ENCODE results near the gene TMEM164.

TMEM164 gene

DNA sequence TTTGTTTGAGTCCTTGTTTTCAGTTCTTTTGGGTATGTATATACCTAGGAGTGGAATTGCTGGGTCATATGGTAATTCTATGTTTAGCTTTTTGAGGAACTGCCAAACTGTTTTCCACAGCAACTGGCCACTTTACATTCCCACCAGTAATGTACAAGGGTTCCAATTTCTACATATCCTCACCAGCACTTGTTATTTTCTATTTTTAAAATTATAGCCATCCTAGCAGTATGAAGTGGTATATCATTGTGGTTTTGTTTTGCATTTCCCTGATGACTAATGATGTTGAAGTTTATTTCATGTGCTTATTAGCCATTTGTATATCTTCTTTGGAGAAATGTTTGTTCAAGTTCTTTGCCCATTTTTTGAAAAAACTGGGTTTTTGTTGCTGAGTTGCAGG is 39.6 kb downstream of the TMEM164 start:
- no peak for DNase-seq

DNA sequence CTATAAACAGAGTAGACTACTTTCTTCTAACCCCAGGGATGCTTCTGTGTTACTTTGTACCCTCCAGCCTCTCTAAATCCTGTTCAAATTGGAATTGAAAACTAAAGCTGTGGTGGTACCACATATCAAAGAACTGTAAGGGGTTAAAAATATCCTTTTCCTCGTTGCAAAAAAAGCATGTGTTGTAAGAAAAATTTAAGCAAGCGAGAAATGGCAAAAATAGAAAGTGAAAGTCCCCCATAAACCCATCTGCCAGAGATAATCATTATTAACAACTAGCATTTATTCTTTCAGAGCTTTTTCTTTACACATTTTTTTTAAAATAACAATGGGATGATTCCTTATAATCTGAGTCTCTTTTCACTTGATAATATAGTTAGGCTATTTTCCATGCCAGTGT is 40.6 kb downstream of the TMEM164 start:
- DNase-seq = no peak

DNA sequence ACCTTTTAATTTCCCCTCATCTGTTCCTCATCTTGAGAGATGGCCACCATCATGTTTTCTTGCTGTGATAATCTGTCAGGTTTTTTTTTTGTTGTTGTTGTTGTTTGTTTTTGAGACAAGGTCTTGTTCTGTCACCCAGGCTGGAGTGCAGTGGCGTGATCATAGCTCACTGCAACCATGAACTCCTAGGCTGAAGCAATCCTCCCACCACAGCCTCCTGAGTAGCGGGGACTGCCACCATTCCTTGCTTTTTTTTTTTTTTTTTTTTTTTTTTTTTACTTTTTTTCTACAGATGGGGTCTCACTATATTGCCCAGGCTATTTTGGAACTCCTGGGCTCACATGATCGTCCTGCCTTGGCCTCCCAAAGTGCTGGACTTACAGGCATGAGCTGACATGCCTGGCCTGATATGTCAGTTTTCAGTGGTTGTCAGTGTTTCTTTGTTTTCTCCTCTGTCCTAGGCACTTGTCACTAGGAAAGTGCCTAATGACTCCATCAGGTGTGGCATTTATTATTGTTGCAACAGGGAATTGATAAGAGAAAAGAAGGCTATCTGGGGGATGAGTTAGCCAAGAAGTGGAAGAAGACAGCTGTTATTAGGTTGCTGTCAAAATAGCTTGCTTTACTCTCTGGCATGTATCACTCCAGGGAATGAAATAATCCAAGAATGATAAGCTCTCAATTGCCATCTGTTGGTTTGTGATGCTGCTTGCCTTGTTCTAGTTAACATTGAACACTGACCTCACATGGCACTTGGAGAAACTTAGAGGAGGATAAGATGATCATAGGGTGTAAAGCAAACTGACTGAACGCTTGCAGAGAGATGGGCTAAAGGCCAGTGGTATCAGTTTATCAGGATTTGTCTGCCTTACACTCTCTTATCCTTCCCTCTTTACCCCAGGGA is 41.7 kb downstream of the TMEM164 start:
- DNase-seq = no peak

DNA sequence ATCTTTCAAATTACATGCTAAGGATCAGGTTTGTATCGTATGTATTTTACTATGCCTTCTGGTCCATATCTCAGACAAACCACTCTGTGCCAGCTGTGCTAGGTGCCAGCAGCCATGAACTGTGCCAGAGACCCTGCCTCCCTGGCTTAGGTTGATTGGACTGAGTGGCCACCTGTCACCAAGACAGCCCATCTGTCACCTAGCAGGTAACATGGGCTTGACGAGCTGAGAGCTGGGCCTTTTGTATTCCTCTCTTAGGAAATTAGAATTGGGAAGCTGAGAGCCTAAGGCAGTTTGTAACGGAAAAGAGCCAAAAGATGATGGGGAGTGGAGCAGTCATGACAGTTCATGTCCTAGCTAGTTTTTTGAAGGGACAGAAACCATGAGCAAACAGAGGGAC is 42.5 kb downstream of the TMEM164 start:
- no peak for DNase-seq

DNA sequence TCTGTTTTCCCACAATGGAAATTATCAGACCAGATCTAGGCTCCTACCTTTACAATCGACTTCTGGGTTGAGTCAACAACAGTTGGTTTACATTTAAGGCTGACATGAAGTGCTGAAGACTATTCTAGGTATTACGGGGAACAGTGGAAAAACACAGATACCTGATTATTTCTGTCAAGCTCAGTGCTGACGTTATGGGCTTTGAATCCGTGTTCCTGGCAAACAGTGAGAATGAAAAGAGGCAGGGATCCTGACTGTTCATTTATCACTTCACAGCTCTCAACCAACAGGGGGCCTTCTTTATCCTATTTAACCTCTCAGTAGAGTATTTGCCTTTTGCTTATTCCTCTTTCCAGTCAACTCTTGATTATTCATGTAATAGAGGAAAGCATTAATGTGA is 43.1 kb downstream of the TMEM164 start:
- DNase-seq = no peak

DNA sequence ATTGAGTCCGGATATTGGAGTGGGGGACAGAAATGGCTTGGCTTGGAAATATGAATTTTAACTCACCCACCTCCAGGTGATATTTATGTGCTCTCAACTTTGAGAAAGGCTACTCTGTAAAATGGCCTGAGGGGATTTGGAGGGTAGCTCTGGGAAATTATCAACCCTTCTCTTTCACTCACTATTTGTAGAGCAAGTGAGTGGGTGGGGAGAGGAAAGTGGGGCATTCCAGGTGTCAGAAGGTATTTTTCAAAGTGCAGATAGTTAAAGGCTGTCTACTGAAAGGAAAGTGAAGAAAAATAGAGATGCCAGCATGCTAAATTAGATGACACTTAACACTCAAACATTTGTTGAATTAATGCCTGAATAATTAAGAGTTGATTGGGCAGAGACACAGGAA is 44.1 kb downstream of the TMEM164 start:
- DNase-seq = no peak

DNA sequence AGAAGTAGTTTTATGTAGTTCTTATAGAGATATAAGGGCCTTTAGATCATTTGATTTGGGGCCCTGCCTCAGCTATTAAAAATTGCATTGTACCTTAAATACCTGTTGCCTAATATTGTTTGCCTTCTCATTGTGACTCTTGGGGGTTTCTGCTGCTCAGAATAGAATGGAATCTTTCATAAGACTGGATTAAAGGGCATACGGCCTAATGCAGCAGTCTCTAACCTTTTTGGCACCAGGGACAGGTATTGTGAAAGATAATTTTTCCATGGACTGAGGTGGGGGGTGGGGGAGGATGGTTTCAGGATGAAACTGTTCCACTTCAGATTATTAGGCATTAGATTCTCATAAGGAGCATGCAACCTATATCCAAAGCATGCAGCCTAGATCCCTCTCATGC is 46.2 kb downstream of the TMEM164 start:
- no peak for DNase-seq

DNA sequence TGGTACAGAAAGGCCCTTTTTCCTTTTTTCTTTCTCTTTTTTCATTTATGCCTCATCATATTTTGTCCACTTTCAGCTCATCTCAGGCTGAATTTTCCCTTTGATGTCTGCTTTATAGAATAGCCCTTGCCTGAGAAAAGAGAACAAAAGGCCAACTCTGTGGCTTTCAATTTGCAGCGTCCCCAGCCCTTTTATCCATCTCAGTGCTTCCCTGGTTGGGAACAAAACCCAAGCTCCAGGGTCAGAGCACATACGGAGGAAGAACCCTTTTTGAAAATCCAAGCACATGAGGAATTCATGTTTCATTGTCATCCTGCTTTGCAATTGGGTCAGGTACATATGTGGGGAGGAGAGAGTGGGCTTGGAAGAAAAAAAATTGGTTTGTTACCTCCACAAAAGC is 47.5 kb downstream of the TMEM164 start:
- no peak for DNase-seq

DNA sequence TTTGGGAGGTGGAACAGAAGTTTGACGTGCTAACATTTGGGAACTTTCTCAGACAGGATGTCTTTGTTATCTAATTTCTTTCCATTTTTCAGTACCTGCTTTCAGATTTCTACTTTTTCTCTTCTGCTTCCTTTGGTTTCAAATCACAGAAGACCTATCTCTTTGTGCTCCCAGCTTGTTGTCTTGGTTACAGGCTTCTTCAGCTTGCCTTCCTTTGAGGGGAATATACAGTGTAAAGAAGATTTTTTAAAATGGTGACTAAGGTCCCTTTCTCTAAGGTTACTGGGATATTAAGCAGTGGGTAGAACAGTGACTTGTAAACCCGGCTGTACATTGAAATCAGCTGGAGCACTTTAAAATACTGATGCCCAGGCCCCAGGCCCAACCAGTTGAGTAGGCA is 48.0 kb downstream of the TMEM164 start:
- DNase-seq = no peak

DNA sequence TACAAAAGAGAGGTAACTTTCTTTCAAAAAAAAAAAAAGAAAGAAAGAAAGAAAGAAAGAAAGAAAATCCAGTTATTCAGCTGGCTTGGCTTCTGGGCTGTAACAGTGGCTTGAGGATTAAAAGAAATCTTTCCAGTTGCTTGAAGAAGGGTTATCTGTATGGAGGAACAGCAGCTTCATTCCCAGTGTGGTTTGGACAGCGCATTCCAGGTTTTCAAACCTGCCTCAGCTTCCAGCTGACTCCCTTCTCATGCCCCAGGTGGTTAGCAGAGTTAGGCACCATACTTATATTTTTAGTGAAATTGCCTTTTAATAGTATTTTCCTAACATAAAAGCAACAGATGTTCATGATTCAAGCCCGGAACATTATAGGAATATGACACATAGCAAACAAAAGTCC is 48.6 kb downstream of the TMEM164 start:
- DNase-seq = no peak

DNA sequence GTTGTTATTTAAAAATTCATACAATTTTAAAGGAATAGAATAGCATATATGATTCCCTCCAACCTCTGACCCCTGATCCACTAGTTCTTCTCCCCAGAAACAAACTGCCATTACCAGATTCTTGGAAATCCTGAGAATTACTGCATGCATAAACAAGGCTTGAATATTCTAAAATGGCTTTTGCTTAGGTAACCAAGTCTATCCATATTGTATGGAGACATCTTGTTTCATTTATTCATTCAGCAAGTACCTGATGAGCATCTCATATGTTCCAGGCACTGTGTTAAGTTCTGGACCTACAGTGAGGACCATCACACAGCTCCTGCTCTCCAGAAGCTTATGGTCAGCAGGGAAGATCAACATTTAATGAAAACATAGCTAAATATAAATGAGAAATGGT is 49.4 kb downstream of the TMEM164 start:
- DNase-seq = no peak

DNA sequence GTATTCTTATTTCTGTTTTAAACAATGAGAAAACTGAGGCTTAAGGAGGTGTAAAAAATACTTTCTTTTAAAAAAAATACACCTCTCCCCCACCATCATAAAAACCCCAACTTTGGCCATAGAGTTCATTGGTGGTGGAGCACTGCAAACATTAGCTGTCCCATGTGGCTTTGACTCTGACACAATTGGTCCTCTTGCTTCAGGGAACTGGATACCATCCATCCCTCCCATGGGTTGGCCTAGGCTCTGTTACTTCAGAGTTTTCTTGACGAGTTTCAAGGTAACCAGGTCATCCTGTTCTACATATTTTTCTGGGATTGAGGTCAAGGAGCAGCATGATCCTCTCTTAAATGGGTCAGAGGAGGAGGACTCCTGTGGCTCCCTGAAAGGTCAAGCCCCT is 50.5 kb downstream of the TMEM164 start:
- DNase-seq = no peak

DNA sequence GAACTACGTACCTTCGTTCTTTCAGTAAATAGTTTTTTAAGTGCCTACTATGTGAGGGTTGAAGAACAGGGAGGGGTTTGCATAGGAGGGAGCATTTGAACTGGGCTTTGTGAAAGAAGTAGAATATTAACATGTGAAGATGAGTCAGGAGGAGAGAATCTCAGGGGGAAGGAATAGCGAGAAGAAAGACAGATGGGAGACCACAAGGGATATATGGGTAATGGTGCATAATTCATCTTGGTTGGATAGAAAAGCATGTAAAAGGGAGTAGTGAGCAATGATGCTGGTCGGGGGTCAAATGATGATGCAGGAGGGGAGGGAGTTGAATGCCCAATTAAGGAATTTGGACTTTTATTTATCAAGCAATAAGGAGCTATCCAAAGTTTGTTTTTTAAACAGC is 52.7 kb downstream of the TMEM164 start:
- DNase-seq = no peak

DNA sequence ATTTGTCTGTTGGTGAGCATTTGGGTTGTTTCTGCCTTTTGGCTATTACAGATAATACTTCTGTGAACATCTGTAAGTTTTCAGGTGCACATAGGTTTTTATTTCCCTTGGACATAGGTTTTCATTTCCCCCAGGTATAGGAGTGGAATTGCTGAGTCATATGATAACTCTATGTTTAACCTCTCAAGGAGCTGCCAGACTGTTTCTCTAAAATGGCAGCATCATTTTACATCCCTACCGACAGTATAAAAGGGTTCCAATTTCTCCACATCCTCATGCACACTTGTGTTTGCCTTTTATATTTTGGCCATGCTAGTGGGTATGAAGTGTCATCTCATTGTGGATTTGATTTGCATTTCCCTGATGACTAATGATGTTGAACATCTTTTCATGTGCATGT is 53.5 kb downstream of the TMEM164 start:
- no peak for DNase-seq

DNA sequence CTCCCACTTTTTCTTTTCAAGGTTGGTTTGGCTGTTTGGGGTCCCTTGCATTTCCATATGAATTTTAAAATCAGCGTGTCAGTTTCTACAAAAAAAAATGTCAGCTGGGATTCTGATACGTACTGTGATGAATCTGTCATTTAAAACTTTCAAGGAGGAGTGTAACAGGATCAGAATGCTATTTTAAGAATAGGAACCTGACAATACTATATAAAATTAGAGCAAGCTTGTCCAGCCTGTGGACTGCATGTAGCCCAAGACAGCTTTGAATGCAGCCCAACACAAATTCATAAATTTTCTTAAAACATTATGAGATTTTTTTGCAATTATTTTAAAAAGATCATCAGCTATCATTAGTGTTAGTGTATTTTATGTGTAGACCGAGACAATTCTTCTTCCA is 56.5 kb downstream of the TMEM164 start:
- no peak for DNase-seq

DNA sequence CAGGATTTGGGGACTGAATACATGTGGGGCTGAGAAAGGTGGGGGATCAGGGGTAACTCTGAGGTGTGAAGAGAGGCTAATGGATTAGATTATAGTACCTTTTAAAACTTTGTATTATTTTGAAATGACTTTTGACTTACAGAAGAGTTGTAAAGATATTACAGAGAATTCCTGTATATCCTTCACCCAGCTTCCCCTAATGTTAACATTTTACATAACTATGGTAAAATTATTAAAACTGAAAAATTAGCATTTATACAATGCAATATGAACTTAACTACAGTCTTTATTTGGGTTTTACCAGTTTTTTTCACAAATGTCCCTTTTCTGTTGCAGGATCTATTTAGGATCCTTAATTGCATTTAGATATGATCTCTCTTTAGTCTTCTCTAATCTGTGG is 57.4 kb downstream of the TMEM164 start:
- DNase-seq = no peak

DNA sequence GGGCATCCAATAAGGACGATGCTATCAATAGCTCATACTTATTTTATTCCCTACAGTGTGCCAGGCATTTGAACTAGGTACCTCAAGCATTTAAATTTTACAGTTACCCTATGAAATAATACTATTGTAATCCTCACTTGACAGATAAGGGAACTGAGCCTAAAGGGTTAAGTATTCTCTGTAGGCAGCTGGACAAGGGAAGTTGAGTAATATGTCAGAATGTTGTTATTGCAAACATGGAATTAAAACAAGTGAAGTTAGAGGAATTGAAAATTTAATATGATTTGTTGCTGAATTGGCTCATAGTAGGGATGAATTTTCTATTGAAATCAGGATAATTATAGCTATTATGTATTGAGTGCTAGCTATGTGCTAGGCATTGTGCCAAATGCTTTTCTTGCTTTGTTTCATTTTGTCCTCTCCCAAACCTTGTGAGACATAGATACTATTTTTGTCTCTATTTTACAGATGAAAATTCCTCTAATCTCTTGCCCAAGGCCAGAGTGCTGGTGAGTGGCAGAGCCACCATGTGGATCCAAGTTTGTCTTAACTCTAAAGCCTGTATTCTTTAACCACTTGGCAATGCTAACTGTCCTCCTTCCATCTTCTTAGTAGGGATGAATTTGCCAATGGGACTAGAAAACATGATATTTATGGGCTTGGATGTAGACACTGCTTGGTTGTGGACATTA is 58.1 kb downstream of the TMEM164 start:
- DNase-seq = no peak

DNA sequence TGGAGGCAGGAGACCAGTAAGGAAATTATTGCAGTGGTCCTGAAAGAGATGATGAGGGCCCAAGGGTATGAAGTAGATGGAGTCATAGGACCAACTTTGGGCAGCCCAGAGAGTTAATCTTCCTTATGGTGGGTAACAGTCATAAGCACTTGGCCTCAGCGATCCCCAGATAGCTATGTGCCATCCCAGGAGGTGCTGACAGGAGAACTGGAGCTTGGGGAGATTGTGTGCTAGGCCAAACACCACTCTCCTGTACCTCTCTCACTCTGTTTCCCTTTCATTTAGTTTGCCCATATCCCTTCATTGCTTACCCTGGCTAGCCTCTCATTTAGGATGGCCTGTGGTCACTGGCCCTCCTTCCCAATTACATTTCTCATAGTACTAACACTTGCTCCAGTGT is 60.0 kb downstream of the TMEM164 start:
- no peak for DNase-seq

DNA sequence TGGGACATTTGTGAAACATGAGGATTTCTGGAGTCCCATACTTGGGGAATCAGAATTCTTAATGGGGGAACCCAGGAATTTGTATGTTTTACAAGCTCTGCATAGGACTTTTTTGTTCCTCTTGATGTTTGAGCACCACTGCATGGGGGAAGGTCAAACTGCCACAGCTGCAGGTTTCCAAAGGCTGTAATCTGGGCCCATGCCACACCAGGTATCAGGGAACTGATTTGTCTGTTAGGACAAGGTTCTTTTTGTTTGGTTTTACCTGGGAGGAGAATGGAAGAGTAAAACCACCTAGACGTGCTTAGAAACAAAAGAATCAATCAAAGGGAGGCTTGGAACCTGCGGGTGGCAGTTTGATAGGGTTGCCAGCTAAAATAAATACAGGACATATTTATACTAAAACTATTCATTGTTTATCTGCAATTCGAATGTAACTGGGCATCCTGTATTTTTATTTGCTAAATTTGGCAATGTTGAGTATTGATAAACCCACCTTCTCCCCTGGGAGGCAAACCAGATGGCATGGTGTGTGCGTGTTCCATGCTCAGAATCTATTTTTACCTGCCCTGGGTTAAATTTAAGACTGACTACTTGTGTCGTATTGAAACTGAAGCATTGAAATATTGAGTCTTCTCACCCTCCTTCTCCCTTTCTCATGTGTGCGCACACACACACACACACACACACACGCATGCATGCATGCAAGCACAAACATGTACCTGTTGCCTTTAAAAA is 63.7 kb downstream of the TMEM164 start:
- no peak for DNase-seq

DNA sequence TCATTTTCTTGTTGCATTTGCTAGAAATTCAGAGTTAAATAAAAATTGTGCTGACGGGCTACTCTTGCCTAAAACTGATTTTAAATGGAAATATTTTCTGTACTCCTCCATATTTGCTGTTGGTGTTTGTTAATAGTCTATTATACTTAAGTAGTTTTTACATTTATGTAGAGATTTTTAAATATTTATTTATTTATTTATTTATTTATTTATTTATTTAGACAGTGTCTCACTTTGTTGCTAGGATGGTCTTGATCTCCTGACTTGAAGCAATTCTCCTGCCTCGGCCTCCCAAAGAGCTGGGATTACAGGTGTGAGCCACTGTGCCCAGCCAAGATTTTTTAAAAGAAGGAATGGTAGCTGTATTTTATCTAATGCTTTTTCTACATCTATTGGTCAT is 68.1 kb downstream of the TMEM164 start:
- no peak for DNase-seq

DNA sequence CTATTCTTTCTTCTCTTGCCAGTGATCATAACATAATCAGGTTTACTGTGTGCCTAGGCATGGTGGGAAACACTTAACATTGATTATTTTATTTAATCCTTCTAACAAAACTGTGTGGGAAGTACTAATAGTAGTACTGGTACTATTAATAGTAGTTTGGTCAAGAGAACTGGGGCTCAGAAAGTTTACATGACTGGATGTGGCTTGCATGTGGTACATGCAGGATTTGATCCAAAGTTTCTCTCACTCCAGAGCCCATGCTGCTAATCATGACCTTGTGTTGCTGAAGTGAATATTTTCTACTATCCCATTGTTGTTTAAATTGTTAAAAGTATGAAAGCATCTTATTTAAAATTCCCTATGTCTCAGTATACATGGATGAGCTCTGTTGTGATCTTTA is 78.4 kb downstream of the TMEM164 start:
- DNase-seq = no peak

DNA sequence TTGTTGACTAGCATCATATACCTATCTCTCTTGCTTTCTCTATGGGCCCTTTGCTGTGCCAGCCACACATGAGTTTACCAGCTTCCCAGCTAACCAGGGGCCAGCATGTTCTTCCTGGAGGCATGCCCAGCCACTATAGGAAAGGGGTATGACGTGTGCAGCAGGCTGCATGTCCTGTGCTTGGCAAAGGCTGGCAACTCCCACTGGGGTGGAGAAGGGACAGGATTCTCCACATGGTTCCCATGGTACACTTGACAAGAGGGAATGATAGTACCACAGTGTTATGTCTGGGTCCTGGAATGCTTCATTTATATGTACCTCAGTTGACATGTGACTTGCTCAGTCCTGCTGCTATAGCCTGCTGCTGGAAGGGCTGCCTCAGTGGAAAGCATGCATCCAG is 78.8 kb downstream of the TMEM164 start:
- no peak for DNase-seq

DNA sequence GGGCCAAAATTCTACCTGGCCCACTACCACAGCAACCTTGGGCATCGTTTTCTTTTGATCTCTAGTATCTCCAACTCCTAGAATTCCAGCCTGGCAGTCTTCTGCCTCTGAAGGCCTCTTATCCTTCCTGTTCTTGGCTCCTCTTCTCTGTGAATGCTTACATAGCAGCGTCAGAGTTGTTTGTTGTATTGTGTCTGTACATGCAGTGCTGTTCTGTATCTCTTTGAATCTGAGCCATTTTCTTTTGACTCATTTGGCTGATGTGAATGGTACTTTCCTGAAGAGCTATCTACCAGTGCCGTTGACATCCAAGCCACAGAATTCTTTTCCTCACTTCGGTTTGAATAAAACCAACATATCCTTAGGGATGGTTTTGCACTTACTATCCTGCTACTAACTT is 79.2 kb downstream of the TMEM164 start:
- DNase-seq = no peak
